ENCODE results near the gene KLHDC8A. TPM values are rescaled to one million over a fixed set of nuclear protein-coding genes. Genes with fewer than 3 reads are reported as not detected.
A peak's percentile ranks its signal among the peaks of the same experiment; 100 is the strongest.

Gene KLHDC8A
- total and polyA plus RNA-seq, 2 of the 13 experiments (the other 11 are each of a cell fraction or from before 2014, with no cell fraction given) = not detected

DNA sequence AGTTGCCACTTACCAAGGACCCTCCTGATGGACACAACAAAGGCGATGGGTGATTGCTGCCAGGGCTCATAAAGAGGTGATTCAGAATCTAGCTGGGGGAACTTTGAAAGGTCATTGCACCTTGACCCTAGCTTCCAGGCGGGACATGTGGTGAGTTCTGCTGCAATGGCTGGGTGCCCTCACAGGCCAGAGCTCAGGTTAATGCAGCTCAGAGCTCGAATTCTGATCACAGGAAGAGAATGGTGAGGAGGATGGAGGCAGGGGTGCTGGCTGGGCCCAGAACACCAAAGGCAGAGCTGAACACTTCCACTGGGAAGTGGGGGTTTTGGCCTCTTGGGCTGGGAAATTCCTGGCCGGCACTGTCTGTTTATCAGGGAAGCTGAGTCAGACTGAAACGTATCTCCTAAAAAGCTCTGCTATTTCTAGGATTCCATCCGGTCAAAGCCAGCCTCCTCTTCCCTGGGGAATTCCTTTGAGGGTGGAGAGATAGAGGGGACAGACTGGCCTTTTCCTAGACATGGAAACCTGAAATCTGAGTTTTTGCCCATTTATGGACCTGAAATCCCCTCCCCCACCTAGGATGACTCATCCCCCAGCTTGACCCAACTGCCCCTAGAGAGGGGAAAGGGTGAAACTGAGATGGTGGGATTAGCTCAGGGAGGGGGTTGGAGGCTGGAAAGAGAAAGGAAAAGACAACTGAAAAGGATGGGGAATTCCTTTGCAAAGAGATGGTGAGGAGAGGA is 62.4 kb downstream of the KLHDC8A start (continued):
- TF ChIP-seq, protein P1, sequence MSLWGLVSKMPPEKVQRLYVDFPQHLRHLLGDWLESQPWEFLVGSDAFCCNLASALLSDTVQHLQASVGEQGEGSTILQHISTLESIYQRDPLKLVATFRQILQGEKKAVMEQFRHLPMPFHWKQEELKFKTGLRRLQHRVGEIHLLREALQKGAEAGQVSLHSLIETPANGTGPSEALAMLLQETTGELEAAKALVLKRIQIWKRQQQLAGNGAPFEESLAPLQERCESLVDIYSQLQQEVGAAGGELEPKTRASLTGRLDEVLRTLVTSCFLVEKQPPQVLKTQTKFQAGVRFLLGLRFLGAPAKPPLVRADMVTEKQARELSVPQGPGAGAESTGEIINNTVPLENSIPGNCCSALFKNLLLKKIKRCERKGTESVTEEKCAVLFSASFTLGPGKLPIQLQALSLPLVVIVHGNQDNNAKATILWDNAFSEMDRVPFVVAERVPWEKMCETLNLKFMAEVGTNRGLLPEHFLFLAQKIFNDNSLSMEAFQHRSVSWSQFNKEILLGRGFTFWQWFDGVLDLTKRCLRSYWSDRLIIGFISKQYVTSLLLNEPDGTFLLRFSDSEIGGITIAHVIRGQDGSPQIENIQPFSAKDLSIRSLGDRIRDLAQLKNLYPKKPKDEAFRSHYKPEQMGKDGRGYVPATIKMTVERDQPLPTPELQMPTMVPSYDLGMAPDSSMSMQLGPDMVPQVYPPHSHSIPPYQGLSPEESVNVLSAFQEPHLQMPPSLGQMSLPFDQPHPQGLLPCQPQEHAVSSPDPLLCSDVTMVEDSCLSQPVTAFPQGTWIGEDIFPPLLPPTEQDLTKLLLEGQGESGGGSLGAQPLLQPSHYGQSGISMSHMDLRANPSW (CRISPR knock-in tag; IDR thresholded peaks at IDR 0.05; ENCODE audit: borderline replicate concordance) = no peak
- TF ChIP-seq HOXA5 (CRISPR knock-in tag; IDR thresholded peaks at IDR 0.05) (no peak), ZNF607 (CRISPR knock-in tag; IDR thresholded peaks at IDR 0.05; ENCODE audit: borderline replicate concordance) (no peak), SALL2 (CRISPR knock-in tag; IDR thresholded peaks at IDR 0.05) (peak; percentile 72; the same call in 1 of the 2 replicates), MTA3 (CRISPR knock-in tag; IDR thresholded peaks at IDR 0.05) (no peak), CHCHD3 (CRISPR knock-in tag; IDR thresholded peaks at IDR 0.05) (no peak), RFXAP (CRISPR knock-in tag; IDR thresholded peaks at IDR 0.05; ENCODE audit: borderline replicate concordance) (no peak; the same call in 1 of the 2 replicates), TEAD3 (CRISPR knock-in tag; optimal IDR thresholded peaks at IDR 0.05; ENCODE audit: borderline replicate concordance) (peak; percentile 7), ZNF790 (CRISPR knock-in tag; IDR thresholded peaks at IDR 0.05; ENCODE audit: borderline replicate concordance) (no peak), FLYWCH1 (CRISPR knock-in tag; IDR thresholded peaks at IDR 0.05) (no peak), NFATC3 (CRISPR knock-in tag; IDR thresholded peaks at IDR 0.05) (no peak), THYN1 (CRISPR knock-in tag; IDR thresholded peaks at IDR 0.05; ENCODE audit: borderline replicate concordance, low read depth) (no peak), MEF2D (CRISPR knock-in tag; IDR thresholded peaks at IDR 0.05) (no peak), BRD4 (CRISPR knock-in tag; IDR thresholded peaks at IDR 0.05) (no peak), ZNF136 (CRISPR knock-in tag; IDR thresholded peaks at IDR 0.05; ENCODE audit: low read depth) (no peak), ZNF20 (CRISPR knock-in tag; IDR thresholded peaks at IDR 0.05) (no peak), PRMT3 (CRISPR knock-in tag; IDR thresholded peaks at IDR 0.05; ENCODE audit: borderline replicate concordance, low read depth) (no peak)
- TF ChIP-seq, protein P2, sequence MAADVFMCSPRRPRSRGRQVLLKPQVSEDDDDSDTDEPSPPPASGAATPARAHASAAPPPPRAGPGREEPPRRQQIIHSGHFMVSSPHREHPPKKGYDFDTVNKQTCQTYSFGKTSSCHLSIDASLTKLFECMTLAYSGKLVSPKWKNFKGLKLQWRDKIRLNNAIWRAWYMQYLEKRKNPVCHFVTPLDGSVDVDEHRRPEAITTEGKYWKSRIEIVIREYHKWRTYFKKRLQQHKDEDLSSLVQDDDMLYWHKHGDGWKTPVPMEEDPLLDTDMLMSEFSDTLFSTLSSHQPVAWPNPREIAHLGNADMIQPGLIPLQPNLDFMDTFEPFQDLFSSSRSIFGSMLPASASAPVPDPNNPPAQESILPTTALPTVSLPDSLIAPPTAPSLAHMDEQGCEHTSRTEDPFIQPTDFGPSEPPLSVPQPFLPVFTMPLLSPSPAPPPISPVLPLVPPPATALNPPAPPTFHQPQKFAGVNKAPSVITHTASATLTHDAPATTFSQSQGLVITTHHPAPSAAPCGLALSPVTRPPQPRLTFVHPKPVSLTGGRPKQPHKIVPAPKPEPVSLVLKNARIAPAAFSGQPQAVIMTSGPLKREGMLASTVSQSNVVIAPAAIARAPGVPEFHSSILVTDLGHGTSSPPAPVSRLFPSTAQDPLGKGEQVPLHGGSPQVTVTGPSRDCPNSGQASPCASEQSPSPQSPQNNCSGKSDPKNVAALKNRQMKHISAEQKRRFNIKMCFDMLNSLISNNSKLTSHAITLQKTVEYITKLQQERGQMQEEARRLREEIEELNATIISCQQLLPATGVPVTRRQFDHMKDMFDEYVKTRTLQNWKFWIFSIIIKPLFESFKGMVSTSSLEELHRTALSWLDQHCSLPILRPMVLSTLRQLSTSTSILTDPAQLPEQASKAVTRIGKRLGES (CRISPR knock-in tag; IDR thresholded peaks at IDR 0.05; ENCODE audit: borderline replicate concordance) = no peak
- TF ChIP-seq, protein P3, sequence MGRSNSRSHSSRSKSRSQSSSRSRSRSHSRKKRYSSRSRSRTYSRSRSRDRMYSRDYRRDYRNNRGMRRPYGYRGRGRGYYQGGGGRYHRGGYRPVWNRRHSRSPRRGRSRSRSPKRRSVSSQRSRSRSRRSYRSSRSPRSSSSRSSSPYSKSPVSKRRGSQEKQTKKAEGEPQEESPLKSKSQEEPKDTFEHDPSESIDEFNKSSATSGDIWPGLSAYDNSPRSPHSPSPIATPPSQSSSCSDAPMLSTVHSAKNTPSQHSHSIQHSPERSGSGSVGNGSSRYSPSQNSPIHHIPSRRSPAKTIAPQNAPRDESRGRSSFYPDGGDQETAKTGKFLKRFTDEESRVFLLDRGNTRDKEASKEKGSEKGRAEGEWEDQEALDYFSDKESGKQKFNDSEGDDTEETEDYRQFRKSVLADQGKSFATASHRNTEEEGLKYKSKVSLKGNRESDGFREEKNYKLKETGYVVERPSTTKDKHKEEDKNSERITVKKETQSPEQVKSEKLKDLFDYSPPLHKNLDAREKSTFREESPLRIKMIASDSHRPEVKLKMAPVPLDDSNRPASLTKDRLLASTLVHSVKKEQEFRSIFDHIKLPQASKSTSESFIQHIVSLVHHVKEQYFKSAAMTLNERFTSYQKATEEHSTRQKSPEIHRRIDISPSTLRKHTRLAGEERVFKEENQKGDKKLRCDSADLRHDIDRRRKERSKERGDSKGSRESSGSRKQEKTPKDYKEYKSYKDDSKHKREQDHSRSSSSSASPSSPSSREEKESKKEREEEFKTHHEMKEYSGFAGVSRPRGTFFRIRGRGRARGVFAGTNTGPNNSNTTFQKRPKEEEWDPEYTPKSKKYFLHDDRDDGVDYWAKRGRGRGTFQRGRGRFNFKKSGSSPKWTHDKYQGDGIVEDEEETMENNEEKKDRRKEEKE (IDR thresholded peaks at IDR 0.05) = no peak
- TF ChIP-seq, protein P4, sequence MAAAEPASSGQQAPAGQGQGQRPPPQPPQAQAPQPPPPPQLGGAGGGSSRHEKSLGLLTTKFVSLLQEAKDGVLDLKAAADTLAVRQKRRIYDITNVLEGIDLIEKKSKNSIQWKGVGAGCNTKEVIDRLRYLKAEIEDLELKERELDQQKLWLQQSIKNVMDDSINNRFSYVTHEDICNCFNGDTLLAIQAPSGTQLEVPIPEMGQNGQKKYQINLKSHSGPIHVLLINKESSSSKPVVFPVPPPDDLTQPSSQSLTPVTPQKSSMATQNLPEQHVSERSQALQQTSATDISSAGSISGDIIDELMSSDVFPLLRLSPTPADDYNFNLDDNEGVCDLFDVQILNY (CRISPR knock-in tag; conservative IDR thresholded peaks at IDR 0.05) = no peak

All from HepG2 (cell line).